Large intestine (tissue), 3 donors: ENCODE results near the gene PHKG2. TPM values are rescaled to one million over a fixed set of nuclear protein-coding genes. Genes with fewer than 3 reads are reported as not detected.

Experiments used
- DNase-seq, 2 donors: peaks; one replicate each; pipeline versions ENCODE4 v3.0.0 to v3.0.0-alpha.2; 2013
- H3K27ac ChIP-seq: one replicate; pipeline ENCODE4 v1.5.1; 2013; ENCODE audit warnings: low read length
- H3K27me3 ChIP-seq: 2 replicates; pipeline ENCODE4 v1.6.1; 2013; ENCODE audit warnings: low read length; ENCODE audit not compliant: control insufficient read depth, insufficient read depth
- H3K36me3 ChIP-seq: 2 replicates; pipeline ENCODE4 v1.6.1; 2013; ENCODE audit warnings: low read length; ENCODE audit not compliant: control insufficient read depth, insufficient read depth
- H3K4me1 ChIP-seq: one replicate; pipeline ENCODE4 v1.6.1; 2013; ENCODE audit warnings: low read length; ENCODE audit not compliant: control insufficient read depth, insufficient read depth
- H3K4me3 ChIP-seq: one replicate; pipeline ENCODE4 v1.5.1; 2013; ENCODE audit warnings: low read length
- H3K9me3 ChIP-seq: one replicate; pipeline ENCODE4 v1.6.1; 2013; ENCODE audit warnings: mild to moderate bottlenecking, low read depth, low read length, moderate library complexity; ENCODE audit not compliant: control insufficient read depth
- whole genome bisulfite sequencing: methylation state at CpG from one replicate; pipeline ENCODE4 v1.1.5; 2013; ENCODE audit warnings: low lambda C conversion rate; ENCODE audit not compliant: insufficient coverage; 5-methylcytosine and 5-hydroxymethylcytosine counted together
- polyA plus RNA-seq: library from polyadenylated mRNA; unstranded; fragments of 120-200 nt; gene quantifications from one replicate; pipeline ENCODE4 v1.2.1, GENCODE V29; 2013

Gene PHKG2
- polyA plus RNA-seq, 1 donor = 38.2 TPM

DNA sequence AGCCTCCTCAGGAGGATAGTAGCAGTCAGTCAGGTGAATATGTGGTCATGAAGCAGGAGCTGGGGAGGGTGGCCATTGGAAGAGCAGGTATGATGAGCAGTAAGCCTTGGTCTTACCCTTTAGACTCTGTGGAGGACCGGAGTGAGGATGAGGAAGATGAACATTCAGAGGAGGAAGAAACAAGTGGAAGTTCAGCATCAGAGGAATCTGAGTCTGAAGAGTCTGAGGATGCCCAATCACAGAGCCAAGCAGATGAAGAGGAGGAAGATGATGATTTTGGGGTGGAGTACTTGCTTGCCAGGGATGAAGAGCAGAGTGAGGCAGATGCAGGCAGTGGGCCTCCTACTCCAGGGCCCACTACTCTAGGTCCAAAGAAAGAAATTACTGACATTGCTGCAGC is 36.5 kb upstream of the PHKG2 start:
- Histone ChIP-seq H3K27ac (no peak overlapping the region), H3K4me1 (no peaks in the 10 kb centered on the region), H3K4me3 (no peak overlapping the region), H3K36me3 (peaks cover 90% of the 10 kb centered on the region), H3K9me3 (no peaks in the 10 kb centered on the region), H3K27me3 (no peaks in the 10 kb centered on the region)
- 100% methylated on average over 1 of the region's 1 CpG for WGBS
- DNase-seq = no peak

DNA sequence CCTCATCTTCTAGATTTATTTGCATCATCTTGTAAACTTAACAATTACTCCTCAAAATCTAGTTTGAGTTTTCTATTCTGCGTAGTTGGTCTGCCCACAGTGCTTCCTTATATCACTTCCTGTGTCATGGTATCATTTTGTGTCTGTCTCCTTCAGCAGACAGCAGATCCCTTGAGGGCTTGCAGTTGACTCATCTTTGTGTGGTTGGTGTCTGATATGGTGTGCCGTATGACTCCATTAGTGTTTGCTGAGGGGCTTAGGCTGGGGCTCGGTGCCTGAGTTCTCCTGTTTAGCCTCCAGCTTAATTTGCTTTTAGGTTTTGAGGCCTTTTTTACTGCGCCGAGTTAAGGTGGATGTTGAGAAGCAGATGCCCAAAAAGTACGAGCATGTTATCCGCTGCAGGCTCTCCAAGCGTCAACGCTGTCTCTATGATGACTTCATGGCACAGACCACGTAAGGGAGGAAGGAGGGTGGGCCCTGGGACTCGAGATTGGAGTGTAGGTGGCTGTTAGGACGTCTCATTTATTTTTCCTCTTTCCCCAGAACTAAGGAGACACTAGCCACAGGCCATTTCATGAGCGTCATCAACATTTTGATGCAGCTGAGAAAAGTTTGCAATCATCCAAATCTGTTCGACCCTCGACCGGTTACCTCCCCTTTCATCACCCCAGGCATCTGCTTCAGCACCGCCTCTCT is 32.3 kb upstream of the PHKG2 start:
- no CpG with 5 or more reads among the region's 17 CpGs for WGBS
- no peak overlapping the region for H3K27ac ChIP-seq

DNA sequence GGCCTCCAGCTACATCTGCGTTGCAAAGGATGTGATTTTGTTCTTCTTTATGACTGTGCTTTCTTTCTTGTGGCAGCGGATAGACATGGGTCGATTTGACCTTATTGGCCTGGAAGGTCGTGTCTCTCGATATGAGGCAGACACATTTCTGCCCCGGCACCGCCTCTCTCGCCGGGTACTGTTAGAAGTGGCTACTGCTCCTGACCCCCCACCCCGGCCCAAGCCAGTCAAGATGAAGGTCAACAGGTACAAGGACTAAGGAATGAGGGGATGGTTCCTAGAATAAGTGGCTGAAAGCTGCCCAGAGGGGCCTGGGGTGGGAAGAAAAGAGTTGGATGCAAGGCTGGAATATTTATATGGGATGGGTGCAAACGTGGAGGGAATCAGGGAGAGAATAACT is 28.1 kb upstream of the PHKG2 start:
- Histone ChIP-seq H3K4me3 (no peak overlapping the region), H3K36me3 (peaks cover 88% of the 10 kb centered on the region), H3K4me1 (peaks cover 10% of the 10 kb centered on the region), H3K27ac (no peak overlapping the region), H3K9me3 (no peaks in the 10 kb centered on the region), H3K27me3 (no peaks in the 10 kb centered on the region)
- no peak for DNase-seq
- 75% methylated on average over 1 of the region's 11 CpGs for WGBS

More for the DNA sequence above, 32.3 kb upstream of the PHKG2 start:
- no peaks in the 10 kb centered on the region for H3K27me3 ChIP-seq
- H3K9me3 ChIP-seq = no peaks in the 10 kb centered on the region
- no peak overlapping the region for H3K4me3 ChIP-seq
- peaks cover 83% of the 10 kb centered on the region for H3K36me3 ChIP-seq
- no peak for DNase-seq
- no peaks in the 10 kb centered on the region for H3K4me1 ChIP-seq

DNA sequence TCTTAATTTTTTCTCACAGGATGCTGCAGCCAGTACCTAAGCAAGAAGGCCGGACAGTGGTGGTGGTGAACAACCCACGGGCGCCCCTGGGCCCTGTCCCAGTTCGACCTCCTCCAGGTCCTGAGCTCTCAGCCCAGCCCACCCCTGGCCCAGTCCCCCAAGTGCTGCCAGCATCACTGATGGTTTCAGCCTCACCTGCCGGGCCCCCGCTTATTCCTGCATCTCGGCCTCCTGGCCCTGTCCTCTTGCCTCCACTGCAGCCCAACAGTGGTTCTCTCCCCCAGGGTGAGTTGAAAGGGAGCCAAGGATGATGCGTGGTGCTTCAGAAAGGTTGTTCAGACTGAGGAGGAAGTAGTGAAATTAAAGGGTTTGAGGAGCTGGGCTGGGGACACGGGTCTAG is 27.5 kb upstream of the PHKG2 start:
- DNase-seq = no peak
- no CpG with 5 or more reads among the region's 9 CpGs for WGBS

DNA sequence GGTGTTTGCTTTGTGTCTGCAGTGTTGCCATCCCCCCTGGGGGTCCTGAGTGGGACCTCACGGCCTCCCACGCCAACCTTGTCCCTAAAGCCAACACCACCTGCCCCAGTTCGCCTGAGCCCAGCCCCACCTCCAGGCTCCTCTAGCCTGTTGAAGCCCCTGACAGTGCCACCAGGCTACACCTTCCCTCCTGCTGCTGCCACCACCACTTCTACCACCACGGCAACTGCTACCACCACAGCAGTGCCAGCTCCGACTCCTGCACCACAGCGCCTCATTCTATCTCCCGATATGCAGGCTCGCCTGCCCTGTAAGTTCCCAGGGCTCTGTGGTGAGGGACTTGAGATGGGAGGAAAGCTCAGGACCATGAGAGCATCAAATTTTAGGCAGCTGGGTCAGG is 27.1 kb upstream of the PHKG2 start:
- H3K4me3 ChIP-seq = no peak overlapping the region
- peaks cover 87% of the 10 kb centered on the region for H3K36me3 ChIP-seq
- H3K27me3 ChIP-seq = no peaks in the 10 kb centered on the region
- H3K27ac ChIP-seq = no peak overlapping the region
- no peaks in the 10 kb centered on the region for H3K9me3 ChIP-seq
- peaks cover 18% of the 10 kb centered on the region for H3K4me1 ChIP-seq
- WGBS = no CpG with 5 or more reads among the region's 8 CpGs
- no peak for DNase-seq

More for the DNA sequence above, 27.5 kb upstream of the PHKG2 start:
- no peaks in the 10 kb centered on the region for H3K27me3 ChIP-seq
- H3K9me3 ChIP-seq = no peaks in the 10 kb centered on the region
- no peak overlapping the region for H3K4me3 ChIP-seq
- no peak overlapping the region for H3K27ac ChIP-seq
- peaks cover 15% of the 10 kb centered on the region for H3K4me1 ChIP-seq
- peaks cover 90% of the 10 kb centered on the region for H3K36me3 ChIP-seq

DNA sequence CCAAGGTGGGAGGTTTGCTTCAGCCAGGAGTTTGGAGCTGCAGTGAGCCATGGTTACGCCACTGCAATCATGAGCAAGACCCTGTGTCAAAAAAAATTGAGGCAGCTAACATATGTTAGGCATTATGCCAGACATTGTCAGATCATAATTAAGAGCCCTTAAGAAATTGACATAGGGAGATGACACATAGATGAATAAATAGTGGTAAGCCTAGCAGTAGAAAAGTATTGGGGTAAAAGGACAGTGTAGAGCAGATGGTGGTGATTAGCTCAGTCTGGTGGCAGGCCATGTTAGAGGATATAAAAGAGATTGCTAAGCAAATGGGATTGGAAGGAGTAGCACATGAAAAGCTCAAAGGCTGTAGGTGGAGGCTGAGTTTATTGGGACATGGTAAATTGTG is 26.6 kb upstream of the PHKG2 start:
- Histone ChIP-seq H3K36me3 (peaks cover 85% of the 10 kb centered on the region), H3K27ac (no peak overlapping the region)
- no peak for DNase-seq

DNA sequence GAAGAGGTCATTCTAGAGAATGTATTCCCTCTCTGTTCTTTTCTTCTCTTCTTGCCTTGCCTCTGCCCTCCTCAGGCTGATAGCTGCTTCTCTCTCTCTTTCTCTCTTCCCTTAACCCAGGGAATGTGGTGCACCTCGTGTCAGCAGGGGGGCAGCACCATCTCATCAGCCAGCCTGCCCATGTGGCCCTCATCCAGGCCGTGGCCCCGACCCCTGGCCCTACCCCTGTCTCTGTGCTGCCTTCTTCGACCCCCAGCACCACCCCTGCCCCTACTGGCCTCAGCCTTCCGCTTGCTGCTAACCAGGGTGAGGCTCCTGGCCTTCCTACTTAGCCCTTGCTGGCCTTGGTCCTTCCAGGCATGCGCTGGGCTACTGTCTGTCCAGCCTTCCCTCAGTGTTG is 25.8 kb upstream of the PHKG2 start:
- no CpG with 5 or more reads among the region's 6 CpGs for WGBS
- H3K36me3 ChIP-seq = peaks cover 85% of the 10 kb centered on the region
- H3K4me1 ChIP-seq = peaks cover 24% of the 10 kb centered on the region
- H3K4me3 ChIP-seq = no peak overlapping the region
- DNase-seq = no peak
- no peaks in the 10 kb centered on the region for H3K9me3 ChIP-seq
- no peaks in the 10 kb centered on the region for H3K27me3 ChIP-seq
- no peak overlapping the region for H3K27ac ChIP-seq

More for the DNA sequence above, 26.6 kb upstream of the PHKG2 start:
- H3K9me3 ChIP-seq = no peaks in the 10 kb centered on the region
- H3K27me3 ChIP-seq = no peaks in the 10 kb centered on the region
- H3K4me3 ChIP-seq = no peak overlapping the region
- no CpG with 5 or more reads among the region's 1 CpG for WGBS
- peaks cover 22% of the 10 kb centered on the region for H3K4me1 ChIP-seq

DNA sequence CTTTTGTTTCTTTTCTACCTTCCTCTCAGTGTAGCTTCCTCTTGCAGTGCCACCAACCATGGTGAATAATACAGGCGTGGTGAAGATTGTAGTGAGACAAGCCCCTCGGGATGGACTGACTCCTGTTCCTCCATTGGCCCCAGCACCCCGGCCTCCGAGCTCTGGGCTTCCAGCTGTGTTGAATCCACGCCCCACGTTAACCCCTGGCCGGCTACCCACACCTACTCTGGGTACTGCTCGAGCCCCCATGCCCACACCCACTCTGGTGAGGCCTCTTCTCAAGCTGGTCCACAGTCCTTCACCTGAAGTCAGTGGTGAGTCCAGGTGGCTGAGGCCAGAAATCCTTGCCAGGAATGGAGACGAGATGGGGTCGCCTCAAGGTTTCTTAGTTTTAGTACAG is 25.3 kb upstream of the PHKG2 start:
- Histone ChIP-seq H3K27me3 (no peaks in the 10 kb centered on the region), H3K27ac (no peak overlapping the region), H3K4me1 (peaks cover 24% of the 10 kb centered on the region), H3K4me3 (no peak overlapping the region), H3K9me3 (no peaks in the 10 kb centered on the region), H3K36me3 (peaks cover 80% of the 10 kb centered on the region)
- WGBS = 100% methylated on average over 1 of the region's 10 CpGs
- DNase-seq = no peak

DNA sequence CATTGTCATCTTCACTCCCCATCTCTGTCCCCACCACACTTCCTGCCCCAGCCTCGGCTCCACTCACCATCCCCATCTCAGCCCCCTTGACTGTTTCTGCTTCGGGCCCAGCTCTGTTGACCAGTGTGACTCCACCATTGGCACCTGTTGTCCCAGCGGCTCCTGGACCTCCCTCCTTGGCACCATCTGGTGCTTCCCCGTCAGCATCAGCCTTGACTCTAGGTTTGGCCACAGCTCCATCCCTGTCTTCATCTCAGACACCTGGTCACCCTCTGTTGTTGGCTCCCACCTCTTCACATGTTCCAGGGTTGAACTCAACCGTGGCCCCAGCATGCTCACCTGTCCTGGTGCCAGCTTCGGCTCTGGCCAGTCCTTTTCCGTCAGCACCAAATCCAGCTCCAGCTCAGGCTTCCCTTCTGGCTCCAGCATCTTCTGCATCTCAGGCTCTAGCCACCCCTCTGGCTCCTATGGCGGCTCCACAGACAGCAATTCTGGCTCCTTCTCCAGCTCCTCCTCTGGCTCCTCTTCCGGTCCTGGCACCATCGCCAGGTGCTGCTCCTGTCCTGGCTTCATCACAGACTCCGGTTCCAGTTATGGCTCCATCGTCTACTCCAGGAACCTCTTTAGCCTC is 24.4 kb upstream of the PHKG2 start:
- peaks cover 26% of the 10 kb centered on the region for H3K4me1 ChIP-seq
- DNase-seq = no peak
- H3K36me3 ChIP-seq = peaks cover 79% of the 10 kb centered on the region
- H3K27ac ChIP-seq = no peak overlapping the region
- no peak overlapping the region for H3K4me3 ChIP-seq
- H3K27me3 ChIP-seq = no peaks in the 10 kb centered on the region
- no peaks in the 10 kb centered on the region for H3K9me3 ChIP-seq
- WGBS = 100% methylated on average over 1 of the region's 12 CpGs

DNA sequence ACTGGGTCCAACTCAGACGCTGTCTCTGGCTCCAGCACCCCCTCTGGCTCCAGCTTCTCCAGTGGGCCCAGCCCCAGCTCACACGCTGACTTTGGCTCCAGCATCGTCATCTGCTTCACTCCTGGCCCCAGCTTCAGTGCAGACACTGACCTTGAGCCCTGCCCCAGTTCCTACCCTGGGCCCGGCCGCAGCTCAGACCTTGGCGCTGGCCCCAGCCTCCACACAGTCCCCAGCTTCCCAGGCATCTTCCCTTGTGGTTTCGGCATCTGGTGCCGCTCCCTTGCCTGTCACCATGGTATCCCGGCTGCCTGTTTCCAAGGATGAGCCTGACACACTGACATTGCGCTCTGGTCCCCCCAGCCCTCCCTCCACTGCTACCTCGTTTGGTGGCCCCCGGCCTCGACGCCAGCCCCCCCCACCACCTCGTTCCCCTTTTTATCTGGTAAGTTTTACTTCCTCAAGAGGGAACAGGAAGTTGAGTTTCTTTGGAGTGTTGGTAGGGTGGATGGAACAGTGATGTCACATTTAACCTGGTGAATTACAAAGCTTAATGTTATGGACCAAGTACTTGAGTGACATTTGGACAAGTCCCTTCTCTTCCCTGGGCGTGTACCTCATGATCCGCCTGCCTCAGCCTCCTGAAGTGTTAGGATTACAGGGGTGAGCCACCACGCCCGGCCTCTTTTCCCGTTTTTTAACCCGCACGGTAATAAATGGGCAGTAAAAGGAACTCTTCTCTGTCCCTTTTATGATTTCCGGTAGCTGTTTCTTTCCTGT is 23.4 kb upstream of the PHKG2 start:
- Histone ChIP-seq H3K4me1 (peaks cover 34% of the 10 kb centered on the region), H3K27me3 (no peaks in the 10 kb centered on the region), H3K36me3 (peaks cover 82% of the 10 kb centered on the region), H3K27ac (peak overlapping the region; percentile 40), H3K4me3 (no peak overlapping the region), H3K9me3 (no peaks in the 10 kb centered on the region)
- peak in 1 of 2 donors; percentile 50 for DNase-seq
- 80% methylated on average over 2 of the region's 23 CpGs for WGBS
